ENCODE data around the gene LYPD6B.

Gene LYPD6B

DNA sequence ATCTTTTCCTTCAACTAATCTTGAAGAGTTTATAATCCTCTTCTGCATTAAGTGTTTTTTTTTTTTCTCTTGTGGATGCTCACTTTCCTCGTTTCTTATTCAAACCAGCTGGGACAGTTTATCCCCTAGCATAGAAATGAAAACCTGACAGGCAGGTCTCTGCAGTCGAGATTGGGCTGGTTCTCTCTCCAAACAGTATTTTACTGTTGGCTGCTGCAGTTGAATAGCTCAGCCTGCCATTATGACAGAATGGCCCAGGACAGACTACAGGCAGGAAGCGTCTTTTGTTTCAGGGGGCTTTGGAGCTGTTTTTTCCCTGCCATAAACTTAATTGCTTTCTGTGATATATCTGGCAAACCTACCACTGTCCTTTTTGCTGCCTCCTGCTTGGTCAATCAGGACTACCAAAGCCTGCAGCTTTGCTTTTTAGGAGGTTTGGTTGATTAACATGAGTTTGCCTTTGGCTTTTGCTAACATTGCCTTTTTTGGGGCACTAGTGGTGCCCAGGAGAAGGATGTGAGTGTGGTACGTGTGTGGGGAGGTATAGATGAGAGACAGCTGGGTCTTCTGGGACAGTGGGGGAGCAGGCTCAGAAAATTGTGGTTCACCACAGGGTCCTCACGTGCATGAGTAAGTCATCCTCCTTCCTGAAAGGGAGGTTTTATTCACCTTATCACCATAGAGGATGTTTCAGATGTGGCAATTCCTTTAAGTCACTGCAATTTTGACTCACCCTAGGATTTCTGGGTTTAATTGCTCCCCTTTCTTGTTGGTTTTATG lies 128.7 kb downstream of the LYPD6B start:
- peak; percentile 29 for DNase-seq

GRCh38 chr2:149167941-149168340 lies 129.4 kb downstream of the LYPD6B start:
- DNase-seq = no peak

GRCh38 chr2:149169656-149170055 lies 131.2 kb downstream of the LYPD6B start:
- no peak for DNase-seq

DNA sequence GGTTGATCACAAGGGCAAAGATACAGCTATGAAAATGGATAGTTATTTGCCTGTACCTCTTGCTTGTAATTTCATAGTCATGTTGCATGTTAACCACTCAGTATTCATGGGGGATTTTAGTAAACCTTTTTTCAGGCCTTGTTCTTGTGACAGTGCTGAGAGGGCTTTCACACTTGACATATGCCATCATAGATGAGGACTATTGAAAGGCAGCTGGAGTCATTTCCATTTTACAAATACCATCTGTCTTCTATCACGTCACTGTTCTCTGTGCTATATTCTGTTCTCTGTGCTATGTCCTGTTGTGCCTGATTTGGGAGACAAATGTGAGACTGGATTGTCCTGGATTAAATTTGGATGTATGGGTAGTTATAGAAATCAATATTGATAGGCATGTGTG lies 131.7 kb downstream of the LYPD6B start:
- no peak for DNase-seq

DNA sequence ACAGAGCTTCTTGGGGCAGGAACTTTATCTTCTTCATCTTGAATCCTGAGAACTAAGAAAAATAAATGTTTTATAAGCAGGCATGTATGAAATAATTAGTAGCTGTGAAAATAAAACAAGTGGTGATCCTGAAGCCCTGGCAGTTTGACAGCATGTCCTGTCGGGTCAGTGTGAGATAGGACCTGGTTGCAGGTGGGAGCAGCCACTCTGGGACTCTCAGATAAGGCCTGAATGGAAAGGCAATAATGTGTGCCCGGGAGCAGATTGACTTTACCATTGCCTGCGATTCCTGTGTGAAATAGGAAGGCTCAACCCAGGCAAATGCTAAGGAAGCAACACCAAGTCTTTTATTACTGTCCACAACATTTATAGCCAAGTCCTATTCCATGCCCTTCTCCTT lies 132.4 kb downstream of the LYPD6B start:
- DNase-seq = no peak

GRCh38 chr2:149173220-149173619 lies 134.7 kb downstream of the LYPD6B start:
- DNase-seq = no peak

DNA sequence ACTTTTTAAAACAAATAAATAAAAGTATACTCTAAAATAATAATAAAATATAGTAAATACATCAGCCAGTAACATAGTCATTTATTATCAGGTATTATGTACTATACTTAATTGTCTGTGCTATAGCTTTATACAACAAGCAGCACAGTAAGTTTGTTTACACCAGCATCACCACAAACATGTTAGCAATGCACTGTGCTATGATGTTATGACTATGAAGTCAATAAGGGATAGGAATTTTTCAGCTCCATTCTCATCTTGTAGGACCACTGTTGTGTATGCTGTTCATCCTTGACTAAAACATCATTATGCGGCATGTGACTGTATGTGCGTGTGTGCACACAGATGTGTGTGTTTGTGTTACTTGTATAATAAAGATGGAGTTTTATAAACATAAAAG lies 137.5 kb downstream of the LYPD6B start:
- DNase-seq = no peak

DNA sequence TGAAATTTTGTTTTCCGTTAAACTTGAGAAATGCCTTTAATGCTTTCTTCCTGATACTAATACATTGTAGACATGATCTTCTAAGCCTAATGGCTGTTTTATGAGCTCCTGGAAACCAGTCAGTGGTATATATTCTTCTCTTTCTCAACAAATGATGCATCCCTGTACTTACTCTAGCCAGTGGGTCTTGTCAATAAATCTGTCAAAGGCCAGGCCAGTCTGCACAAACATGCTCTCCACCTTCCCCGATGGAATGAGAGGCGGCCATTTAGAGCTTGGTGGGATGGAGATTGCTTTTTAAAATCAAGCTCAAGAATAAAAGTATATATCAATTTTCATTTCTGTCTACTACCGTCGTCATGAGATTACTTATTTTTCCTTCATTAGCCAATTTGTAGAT lies 140.1 kb downstream of the LYPD6B start:
- DNase-seq = no peak

DNA sequence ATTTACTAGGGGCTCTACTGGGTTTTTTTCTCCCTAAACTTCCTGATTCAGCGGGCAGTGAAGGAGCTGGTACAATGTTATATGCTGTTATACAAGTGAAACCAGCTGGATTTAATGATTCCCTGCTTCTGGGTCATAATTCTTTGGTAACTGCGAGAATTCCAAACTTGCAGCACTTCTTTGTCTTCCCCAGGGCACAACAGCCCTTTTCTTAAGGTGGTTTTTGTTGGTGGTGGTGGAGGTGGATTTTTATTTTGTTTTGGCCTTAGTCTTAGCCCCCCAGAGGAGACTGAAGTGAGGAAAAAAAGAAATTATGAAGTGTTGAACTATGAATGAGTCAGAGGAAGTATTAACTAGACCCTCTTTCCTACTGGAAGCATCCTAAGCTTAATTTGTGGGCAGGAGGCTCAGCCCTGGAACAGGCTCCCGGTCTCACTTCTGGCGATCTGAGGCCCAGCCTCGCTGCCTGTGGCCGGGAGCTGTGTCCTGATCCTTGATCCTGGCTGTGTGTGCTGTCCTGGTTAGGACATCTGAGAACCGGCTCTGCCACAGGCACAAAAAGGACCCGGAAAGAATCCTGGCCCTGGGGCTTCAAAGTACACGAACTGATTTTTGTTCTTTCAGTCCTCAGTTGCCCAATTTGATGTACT lies 141.9 kb downstream of the LYPD6B start:
- DNase-seq = no peak

- DNase-seq = no peak
Observed at GRCh38 chr2:149183187-149183586, 144.7 kb downstream of the LYPD6B start.

- no peak for DNase-seq
Observed at GRCh38 chr2:149184991-149185390, 146.5 kb downstream of the LYPD6B start.

DNA sequence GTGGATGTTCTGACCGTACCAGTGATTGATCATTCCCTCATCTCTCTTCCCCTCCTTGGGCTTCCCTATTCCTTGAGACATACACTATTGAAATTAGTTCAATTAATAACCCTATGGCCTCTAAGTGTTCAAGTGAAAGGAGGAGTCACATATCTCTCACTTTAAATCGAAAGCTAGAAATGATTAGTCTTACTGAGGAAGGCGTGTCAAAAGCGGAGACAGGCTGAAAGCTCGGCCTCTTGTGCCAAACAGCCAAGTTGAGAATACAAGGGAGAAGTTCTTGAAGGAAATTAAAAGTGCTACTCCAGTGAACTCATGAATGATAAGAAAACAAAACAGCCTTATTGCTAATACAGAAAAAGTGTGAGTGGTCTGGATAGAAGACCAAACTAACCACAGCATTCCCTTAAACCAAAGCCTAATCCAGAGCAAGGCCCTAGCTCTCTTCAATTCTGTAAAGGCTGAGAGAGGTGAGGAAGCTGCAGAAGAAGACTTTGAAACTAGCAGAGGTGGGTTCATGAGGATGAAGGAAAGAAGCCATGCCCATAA lies 147.5 kb downstream of the LYPD6B start:
- DNase-seq = no peak

- no peak for DNase-seq
Observed at GRCh38 chr2:149187057-149187456, 148.6 kb downstream of the LYPD6B start.

- DNase-seq = no peak
Observed at GRCh38 chr2:149188291-149188690, 149.8 kb downstream of the LYPD6B start.

- DNase-seq = no peak
Observed at GRCh38 chr2:149189769-149190168, 151.3 kb downstream of the LYPD6B start.

DNA sequence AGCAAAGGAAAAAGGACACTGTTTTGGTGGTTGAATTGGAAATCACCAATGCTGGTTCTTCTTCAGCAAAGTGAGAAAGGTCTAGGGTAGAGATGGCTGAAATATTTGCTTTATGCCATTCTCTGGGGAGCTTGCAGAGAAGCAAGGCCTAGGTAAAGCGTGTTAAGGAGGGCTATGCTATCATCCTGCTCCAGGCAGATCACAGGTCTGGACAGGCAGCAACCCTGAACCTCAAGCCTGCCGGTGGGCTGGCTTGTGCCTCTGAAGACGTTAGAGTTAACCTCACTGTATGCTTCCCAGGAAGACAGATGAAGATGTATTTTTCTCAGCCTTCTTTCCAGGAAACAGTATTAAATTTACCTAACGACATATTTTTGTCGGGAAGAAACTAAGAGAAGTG lies 153.4 kb downstream of the LYPD6B start:
- DNase-seq = no peak

DNA sequence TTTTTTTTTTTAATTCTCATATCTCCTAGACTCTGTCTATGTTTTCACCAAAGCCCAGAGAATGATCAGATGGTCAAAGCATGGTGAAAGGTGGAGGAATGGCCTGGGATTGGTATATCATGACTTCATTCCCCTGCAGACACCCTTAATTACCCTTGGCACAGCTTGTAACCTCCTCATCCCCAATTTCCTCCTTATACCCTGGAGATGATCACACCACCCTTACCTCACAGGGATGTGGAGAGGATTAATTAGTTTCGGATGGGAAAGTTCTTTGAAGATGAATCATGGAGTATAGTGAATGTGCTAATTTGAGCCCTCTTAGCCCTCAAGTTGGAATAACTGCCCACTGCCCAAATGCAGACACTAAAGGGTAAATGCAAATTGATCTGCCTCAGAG lies 153.9 kb downstream of the LYPD6B start:
- DNase-seq = no peak

- DNase-seq = no peak
Observed at GRCh38 chr2:149200109-149200520, 161.6 kb downstream of the LYPD6B start.

- DNase-seq = no peak
Observed at GRCh38 chr2:149204686-149205085, 166.2 kb downstream of the LYPD6B start.

- no peak for DNase-seq
Observed at GRCh38 chr2:149205143-149205542, 166.6 kb downstream of the LYPD6B start.

DNA sequence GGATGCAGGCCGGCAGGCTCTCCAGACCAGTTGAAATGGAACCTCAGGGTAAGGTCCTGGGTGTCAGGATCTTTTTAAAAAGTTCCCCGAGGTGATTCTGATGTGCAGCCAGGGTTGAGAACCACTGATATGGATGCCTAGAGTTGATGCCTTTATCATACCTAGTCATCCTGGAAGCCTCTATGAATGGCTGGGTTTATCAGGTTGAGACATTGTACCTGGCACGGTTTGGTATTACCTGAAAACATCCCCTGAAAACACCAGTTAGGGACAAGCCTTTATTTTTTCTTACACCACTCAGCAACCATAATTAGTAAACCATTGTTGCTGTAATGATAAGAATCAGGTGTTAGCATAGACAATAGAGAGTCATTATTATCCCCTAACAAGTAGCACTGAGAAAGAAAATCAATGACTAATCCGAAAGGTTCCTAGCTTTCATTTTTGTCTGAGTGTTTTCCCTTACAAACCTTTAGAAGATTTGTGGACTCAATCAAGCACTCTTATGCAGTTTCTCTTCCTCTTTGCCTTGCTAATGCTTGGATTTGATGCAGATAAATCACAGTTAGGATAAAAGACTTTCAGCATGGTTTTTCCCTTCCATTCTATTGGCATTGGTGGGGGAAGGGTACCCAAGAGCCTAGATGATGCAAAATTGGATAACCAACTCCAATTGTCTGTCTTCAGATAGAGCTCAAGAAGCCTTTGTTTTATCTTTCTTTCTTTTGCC lies 175.4 kb downstream of the LYPD6B start:
- DNase-seq = no peak

- no peak for DNase-seq
Observed at GRCh38 chr2:149218497-149218896, 180.0 kb downstream of the LYPD6B start.

DNA sequence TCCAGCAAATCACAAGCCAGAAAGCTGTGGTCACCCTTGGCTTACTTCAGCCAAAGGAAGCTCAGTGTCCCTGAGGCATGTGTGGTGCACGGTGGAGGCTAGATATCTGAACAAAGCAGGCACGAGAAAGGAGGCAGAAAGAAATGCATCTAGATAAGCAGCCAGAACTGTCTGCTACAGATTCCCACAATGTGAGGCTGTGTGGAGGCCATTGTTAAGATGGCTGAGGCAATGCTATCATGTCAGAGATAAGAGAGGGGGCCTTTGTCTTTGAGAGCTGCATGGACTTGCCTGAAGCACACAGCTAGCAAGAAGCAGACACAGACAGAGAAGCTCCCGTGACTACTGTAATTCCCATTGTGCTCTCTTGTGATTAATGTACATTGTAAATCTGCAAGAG lies 181.4 kb downstream of the LYPD6B start:
- no peak for DNase-seq

DNA sequence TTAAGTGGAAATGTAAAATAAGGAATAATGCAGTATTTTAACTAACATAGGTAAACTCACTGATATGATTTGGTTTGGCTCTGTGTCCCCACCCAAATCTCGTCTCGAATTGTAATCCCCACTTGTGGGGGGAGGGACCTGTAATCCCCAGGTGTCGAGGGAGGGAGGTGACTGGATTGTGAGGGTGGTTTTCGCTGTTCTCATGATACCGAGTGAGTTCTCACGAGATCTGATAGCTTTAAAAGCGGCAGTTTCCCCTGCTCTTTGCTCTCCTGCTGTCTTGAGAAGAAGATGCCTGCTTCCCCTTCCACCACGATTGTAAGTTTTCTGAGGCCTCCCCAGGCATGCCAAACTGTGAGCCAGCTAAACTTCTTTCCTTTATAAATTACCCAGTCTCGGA lies 182.5 kb downstream of the LYPD6B start:
- DNase-seq = no peak

Data from T1000 (cell line).